VCaP (cell line): ENCODE data around the gene STK39.

ENCODE experiments used
- H3K27ac ChIP-seq: fragments of 450-650 bp; 2 replicates; pipeline ENCODE4 v1.5.1; 2017
- CTCF ChIP-seq: fragments of 450-650 bp; conservative IDR thresholded peaks from 2 replicates; pipeline ENCODE4 v1.5.1; 2017; ENCODE audit warnings: mild to moderate bottlenecking, moderate library complexity

Gene STK39

GRCh38 chr2:168186452-168186851 is 60.9 kb downstream of the STK39 start:
- TF ChIP-seq CTCF: no peak
- H3K27ac ChIP-seq: no peak overlapping the region

GRCh38 chr2:168185583-168186274 is 61.7 kb downstream of the STK39 start:
- no peak for TF ChIP-seq CTCF
- H3K27ac ChIP-seq: no peak overlapping the region

GRCh38 chr2:168184681-168185513 is 62.5 kb downstream of the STK39 start:
- no peak overlapping the region for H3K27ac ChIP-seq
- no peak for TF ChIP-seq CTCF

GRCh38 chr2:168183308-168183997 is 63.9 kb downstream of the STK39 start:
- no peak for TF ChIP-seq CTCF
- no peak overlapping the region for H3K27ac ChIP-seq

GRCh38 chr2:168182550-168183249 is 64.7 kb downstream of the STK39 start:
- TF ChIP-seq CTCF: no peak
- H3K27ac ChIP-seq: no peak overlapping the region

- no peak for TF ChIP-seq CTCF
- no peak overlapping the region for H3K27ac ChIP-seq
Observed at GRCh38 chr2:168181825-168182224, 65.6 kb downstream of the STK39 start.

GRCh38 chr2:168180914-168181313 is 66.5 kb downstream of the STK39 start:
- no peak overlapping the region for H3K27ac ChIP-seq
- no peak for TF ChIP-seq CTCF
